ENCODE results near the gene PTPRU.

The PTPRU gene

DNA sequence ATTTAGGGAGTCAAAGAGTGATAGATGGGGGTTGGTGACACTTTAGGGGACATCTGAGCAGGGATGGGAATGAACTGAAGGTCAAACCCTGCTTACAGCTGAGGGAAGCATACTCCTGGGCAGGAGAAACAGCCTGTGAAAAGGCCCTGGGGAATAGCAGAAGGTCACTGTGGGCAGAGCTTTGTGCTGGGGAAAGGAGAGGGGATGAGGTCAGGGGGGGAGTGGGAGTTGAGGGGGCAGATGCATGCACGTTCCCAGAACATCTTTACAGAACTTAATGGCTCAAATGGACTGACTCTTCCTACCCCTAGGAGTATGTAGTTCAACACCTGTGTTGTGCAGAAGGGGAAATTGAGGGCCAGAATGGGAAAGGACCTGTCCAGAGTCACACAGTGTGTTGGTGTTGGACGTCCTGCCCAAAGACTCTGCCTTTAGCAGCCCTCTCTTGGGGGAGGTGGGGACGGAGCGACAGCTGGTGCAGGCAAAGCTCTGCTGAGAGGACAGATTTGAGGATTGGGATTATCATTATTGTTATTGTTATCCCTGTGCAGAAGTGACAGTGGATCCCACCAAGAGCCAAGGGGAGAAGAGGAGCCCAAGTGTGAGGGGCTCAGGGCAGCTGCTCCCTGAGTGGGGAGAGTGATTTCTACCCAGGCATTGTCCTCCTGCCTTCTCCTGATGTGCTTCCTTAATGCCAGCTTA, 116.5 kb downstream of the PTPRU start:
- Histone ChIP-seq H3K9ac (ENCODE audit: low read depth, low read length, poor library complexity, severe bottlenecking) (no peak overlapping the region), H3K36me3 (ENCODE audit: insufficient read depth, low read length) (no peaks in the 10 kb centered on the region), H3K4me3 (ENCODE audit: low read length, poor library complexity, severe bottlenecking) (no peak overlapping the region), H3K9me3 (ENCODE audit: insufficient read depth, low read depth, low read length) (no peaks in the 10 kb centered on the region), H3K4me1 (ENCODE audit: insufficient read depth, low read length, poor library complexity, severe bottlenecking) (no peaks in the 10 kb centered on the region), H2AFZ (ENCODE audit: low read length) (no peak overlapping the region), H3K4me2 (ENCODE audit: low read depth, low read length, poor library complexity, severe bottlenecking) (no peak overlapping the region), H3K27me3 (ENCODE audit: insufficient read depth, low read length, poor library complexity, severe bottlenecking) (no peaks in the 10 kb centered on the region), H3K79me2 (ENCODE audit: insufficient read depth, low read length) (no peaks in the 10 kb centered on the region), H3F3A (ENCODE audit: low read depth) (no peaks in the 10 kb centered on the region), H3K9me2 (replicated peaks; ENCODE audit: low read depth, low read length) (no peaks in the 10 kb centered on the region), H4K20me1 (ENCODE audit: insufficient read depth, low read length, poor library complexity, severe bottlenecking) (no peaks in the 10 kb centered on the region)
- TF ChIP-seq EZH2phosphoT487 (IDR thresholded peaks at IDR 0.05; ENCODE audit: borderline replicate concordance), result no peak
- TF ChIP-seq, protein P1, sequence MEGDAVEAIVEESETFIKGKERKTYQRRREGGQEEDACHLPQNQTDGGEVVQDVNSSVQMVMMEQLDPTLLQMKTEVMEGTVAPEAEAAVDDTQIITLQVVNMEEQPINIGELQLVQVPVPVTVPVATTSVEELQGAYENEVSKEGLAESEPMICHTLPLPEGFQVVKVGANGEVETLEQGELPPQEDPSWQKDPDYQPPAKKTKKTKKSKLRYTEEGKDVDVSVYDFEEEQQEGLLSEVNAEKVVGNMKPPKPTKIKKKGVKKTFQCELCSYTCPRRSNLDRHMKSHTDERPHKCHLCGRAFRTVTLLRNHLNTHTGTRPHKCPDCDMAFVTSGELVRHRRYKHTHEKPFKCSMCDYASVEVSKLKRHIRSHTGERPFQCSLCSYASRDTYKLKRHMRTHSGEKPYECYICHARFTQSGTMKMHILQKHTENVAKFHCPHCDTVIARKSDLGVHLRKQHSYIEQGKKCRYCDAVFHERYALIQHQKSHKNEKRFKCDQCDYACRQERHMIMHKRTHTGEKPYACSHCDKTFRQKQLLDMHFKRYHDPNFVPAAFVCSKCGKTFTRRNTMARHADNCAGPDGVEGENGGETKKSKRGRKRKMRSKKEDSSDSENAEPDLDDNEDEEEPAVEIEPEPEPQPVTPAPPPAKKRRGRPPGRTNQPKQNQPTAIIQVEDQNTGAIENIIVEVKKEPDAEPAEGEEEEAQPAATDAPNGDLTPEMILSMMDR (conservative IDR thresholded peaks at IDR 0.05; ENCODE audit: low read length), result no peak

DNA sequence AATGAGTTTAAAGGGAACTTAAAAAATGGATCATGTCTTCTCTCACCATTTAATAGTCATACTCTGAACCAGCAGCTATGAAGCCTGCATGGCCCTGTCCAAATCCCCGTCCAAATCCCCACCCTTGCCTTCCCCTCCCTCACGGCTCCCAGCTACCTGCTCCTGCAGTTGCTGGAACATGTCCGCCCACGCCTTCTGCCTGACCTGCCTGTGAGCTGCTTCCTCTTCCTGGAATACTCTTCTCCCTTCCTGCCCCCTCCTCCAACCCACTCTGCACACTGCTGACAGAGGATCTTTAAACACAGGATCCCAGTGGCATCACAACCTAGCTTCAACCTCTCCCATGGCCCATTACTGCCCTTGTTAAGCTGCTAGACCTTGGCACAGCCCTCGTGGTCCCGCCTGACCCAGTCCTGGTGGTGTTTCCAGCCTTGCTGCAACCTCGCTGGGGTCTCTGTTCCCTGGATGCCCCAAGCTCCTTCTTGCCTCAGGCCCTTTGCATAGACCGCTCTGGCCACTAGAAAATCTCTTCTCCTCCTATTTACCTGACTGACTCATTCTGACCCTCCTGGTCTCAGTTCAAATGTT, 118.3 kb downstream of the PTPRU start:
- no peaks in the 10 kb centered on the region for H3K36me3 ChIP-seq (ENCODE audit: insufficient read depth, low read length)
- no peaks in the 10 kb centered on the region for H4K20me1 ChIP-seq (ENCODE audit: insufficient read depth, low read length, poor library complexity, severe bottlenecking)
- H3K4me1 ChIP-seq (ENCODE audit: insufficient read depth, low read length, poor library complexity, severe bottlenecking), result no peaks in the 10 kb centered on the region
- H3K27me3 ChIP-seq (ENCODE audit: insufficient read depth, low read length, poor library complexity, severe bottlenecking), result no peaks in the 10 kb centered on the region
- H3K79me2 ChIP-seq (ENCODE audit: insufficient read depth, low read length), result no peaks in the 10 kb centered on the region
- no peaks in the 10 kb centered on the region for H3F3A ChIP-seq (ENCODE audit: low read depth)
- H3K9me3 ChIP-seq (ENCODE audit: insufficient read depth, low read depth, low read length), result no peaks in the 10 kb centered on the region
- H3K4me2 ChIP-seq (ENCODE audit: low read depth, low read length, poor library complexity, severe bottlenecking), result no peak overlapping the region
- no peaks in the 10 kb centered on the region for H3K9me2 ChIP-seq (replicated peaks; ENCODE audit: low read depth, low read length)
- no peak overlapping the region for H3K4me3 ChIP-seq (ENCODE audit: low read length, poor library complexity, severe bottlenecking)
- no peak for TF ChIP-seq EZH2phosphoT487 (IDR thresholded peaks at IDR 0.05; ENCODE audit: borderline replicate concordance)
- TF ChIP-seq, protein P1 (conservative IDR thresholded peaks at IDR 0.05; ENCODE audit: low read length), result no peak
- no peak overlapping the region for H2AFZ ChIP-seq (ENCODE audit: low read length)
- no peak overlapping the region for H3K9ac ChIP-seq (ENCODE audit: low read depth, low read length, poor library complexity, severe bottlenecking)

DNA sequence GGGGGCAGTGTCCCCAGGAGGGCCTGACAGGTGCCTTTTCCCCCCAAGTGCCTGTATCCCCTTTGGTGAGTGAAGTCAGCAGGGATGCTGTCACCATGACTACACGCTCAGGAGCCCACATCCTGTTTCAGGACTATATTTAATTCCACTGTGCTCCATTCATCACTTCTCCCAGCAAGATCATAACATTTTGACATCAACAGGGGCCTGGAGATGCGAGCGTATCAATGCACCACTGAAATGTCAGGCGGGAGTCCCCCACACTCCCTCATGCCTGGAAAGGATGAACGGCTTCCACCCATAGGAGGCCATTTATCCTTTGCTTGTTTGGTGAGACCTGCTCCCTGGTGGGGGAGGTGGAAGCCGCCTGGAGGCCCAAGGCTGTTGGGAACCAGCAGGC, 119.1 kb downstream of the PTPRU start:
- H3K4me3 ChIP-seq (ENCODE audit: low read length, poor library complexity, severe bottlenecking), result no peak overlapping the region
- H3K9me2 ChIP-seq (replicated peaks; ENCODE audit: low read depth, low read length), result no peaks in the 10 kb centered on the region
- no peaks in the 10 kb centered on the region for H4K20me1 ChIP-seq (ENCODE audit: insufficient read depth, low read length, poor library complexity, severe bottlenecking)
- TF ChIP-seq EZH2phosphoT487 (IDR thresholded peaks at IDR 0.05; ENCODE audit: borderline replicate concordance), result no peak
- TF ChIP-seq, protein P1 (conservative IDR thresholded peaks at IDR 0.05; ENCODE audit: low read length), result no peak
- no peaks in the 10 kb centered on the region for H3K36me3 ChIP-seq (ENCODE audit: insufficient read depth, low read length)
- no peak overlapping the region for H3K4me2 ChIP-seq (ENCODE audit: low read depth, low read length, poor library complexity, severe bottlenecking)
- H3F3A ChIP-seq (ENCODE audit: low read depth), result no peaks in the 10 kb centered on the region
- no peaks in the 10 kb centered on the region for H3K27me3 ChIP-seq (ENCODE audit: insufficient read depth, low read length, poor library complexity, severe bottlenecking)
- H3K4me1 ChIP-seq (ENCODE audit: insufficient read depth, low read length, poor library complexity, severe bottlenecking), result no peaks in the 10 kb centered on the region
- H3K9me3 ChIP-seq (ENCODE audit: insufficient read depth, low read depth, low read length), result no peaks in the 10 kb centered on the region
- H3K9ac ChIP-seq (ENCODE audit: low read depth, low read length, poor library complexity, severe bottlenecking), result no peak overlapping the region
- no peaks in the 10 kb centered on the region for H3K79me2 ChIP-seq (ENCODE audit: insufficient read depth, low read length)
- H2AFZ ChIP-seq (ENCODE audit: low read length), result no peak overlapping the region

Data from Loucy (cell line).